ENCODE measurements around the gene FCRLB.
"Not testable (repeated sequence)": the region's sequence is repeated elsewhere in the genome, so short reads cannot be mapped to it uniquely, and the experiment has no call there.

Gene FCRLB

DNA sequence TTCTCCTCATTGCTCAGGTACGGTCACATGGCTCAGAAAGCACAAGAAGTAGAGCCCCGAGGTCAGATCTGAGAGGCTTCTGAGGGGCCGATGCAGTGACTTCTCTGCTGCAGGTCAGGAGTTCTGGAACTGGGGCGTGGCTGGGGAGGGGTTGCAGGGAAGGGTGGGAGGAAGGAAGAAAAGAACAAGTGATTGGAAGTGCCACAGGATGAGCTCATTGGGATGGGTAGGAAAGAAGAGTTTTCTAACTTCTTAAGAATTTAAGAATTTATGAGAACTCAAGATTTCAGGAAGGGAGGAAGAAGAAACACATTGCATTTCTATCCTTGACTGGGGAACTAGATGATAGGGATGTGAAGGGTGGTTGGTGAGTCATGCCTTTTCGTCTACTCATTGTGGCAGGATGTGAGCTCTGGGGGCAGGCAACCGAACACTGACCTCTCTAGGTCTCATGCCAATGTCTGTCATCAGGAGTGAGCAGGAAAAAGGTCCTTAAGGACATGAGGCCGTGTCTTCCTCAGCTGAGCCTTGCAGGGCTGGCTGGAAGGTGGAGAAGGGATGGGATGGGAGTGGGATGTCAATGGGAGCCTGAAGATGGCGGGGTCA lies 497 bp downstream of the FCRLB start:
- no peak for DNase-seq

DNA sequence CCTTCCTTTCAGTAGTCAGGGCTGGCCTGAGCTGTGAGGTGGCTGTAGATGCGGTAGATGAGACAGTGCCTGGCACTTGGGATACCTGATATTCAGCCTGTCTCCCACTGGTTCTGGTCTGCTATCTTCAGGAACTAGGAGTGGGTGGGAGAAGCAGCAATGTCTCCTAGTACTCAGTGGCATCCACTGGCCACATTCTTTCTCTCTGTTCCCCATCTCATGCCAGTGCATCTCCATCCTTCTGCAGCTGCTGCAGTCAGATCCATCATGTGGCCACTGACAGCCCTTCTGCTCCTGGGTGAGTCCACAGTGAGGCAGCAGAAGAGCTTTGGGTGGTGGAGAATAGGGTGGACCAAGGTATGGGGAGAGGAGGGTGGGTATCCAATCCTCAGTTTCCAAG lies 1.1 kb downstream of the FCRLB start:
- no peak for DNase-seq

DNA sequence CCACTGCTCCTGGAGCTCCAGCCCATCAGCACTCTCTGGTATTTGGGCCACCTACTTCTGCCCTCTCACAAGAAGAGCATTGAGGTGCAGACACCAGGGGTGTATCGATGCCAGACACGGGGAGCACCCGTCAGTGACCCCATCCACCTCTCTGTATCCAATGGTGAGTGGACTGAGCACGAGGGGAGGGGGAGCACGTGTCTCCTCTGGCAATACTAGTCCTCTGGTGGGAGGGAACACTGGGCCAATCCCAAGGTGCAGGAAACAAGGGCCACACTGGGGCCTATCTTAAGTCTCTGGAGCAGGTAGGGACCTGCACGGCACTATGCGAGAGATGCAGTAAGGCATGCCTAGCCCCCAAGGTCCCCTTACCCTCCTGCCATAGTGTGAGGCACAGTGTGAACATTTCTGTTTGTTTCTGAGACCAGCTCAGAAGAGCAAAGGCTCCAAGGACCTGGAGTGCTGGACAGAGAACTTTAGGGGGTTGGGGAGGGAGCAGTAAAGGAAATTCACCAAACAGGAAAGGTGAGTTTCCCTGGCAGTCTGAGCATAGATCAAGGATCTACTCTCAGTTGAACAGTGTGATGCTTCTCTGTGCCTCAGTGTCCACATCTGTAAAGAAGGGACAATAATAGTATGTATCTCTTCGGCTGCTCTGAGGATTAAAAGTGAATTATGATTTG lies 2.3 kb downstream of the FCRLB start:
- DNase-seq: no peak

DNA sequence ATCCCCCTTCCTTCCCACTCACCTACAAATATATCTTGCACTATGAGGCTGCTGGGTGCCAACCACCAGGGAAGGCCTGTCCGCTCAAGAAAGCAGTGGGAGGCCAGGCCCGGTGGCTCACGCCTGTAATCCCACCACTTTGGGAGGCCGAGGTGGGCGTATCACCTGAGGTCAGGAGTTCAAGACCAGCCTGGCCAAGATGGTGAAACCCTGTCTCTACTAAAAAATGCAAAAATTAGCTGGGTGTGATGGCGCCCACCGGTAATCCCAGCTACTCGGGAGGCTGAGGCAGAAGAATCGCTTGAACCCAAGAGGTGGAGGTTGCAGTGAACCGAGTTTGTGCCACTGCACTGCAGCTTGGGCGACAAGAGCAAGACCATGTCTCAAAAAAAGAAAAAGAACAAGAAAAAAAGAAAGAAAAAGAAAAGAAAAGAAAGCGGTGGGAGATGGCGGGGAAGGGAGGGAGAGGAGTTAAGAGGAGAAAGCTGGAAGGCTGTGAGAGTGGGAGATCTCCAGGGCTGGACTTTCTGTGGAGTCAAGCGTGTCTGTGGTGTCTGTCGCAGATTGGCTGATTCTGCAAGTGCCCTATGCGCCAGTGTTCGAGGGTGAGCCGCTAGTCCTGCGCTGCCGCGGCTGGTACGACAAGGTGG lies 4.0 kb downstream of the FCRLB start:
- not testable (repeated sequence) for DNase-seq

DNA sequence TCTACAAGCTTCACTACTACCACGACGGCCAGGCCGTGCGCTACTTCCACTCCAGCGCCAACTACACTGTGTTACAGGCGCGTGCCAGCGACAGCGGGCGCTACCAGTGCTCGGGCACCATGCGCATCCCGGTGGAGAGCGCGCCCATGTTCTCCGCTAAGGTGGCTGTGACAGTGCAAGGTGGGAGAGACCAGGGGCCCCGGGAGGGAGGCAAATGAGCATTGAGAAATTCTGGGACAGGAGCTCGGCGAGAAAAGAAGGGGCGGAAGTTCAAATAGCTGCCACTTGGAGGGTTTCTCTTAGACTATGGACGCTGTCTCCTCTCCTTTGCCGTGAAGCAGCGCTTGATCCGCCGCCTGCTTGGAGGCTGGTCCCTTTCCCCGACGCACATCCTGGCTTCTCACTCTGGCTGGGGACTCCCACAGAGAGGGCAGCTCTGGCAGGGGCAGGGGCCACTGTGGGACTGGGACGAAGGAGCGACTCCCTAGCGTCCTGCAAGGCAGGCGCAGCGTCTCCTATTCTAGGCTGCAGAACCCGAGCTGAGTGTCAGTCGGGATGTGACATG lies 4.6 kb downstream of the FCRLB start:
- no peak for DNase-seq

DNA sequence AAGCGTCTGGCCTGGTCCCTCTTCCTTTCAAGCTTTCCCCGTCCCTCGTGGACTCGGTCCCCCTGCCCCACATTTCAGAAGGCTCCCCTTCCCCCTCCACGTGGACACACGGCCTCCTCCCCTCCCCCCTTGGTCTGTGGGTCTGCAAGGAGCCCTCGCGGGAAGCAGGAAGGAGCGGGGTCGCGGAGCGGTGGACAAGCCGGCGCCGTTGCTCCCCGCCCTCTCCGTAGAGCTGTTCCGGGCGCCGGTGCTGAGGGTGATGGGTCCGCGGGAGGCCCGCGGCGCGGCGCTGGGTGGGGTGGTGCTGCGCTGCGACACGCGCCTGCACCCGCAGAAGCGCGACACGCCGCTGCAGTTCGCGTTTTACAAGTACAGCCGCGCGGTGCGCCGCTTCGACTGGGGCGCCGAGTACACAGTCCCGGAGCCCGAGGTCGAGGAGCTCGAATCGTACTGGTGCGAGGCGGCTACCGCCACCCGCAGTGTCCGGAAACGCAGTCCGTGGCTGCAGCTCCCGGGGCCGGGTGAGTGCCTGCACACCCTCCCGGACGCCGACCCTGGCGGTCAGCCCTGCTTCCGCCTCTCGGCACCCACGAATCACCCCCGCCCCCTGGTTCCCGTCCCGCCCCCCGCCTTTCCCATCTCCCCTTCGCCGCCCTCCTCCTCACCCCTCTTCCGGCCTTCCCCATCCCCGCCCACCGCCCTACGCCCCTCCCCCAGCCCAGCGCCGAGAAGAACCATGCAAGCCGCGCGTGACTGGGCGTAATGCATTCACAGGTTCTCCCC lies 5.3 kb downstream of the FCRLB start:
- DNase-seq: peak; percentile 33

DNA sequence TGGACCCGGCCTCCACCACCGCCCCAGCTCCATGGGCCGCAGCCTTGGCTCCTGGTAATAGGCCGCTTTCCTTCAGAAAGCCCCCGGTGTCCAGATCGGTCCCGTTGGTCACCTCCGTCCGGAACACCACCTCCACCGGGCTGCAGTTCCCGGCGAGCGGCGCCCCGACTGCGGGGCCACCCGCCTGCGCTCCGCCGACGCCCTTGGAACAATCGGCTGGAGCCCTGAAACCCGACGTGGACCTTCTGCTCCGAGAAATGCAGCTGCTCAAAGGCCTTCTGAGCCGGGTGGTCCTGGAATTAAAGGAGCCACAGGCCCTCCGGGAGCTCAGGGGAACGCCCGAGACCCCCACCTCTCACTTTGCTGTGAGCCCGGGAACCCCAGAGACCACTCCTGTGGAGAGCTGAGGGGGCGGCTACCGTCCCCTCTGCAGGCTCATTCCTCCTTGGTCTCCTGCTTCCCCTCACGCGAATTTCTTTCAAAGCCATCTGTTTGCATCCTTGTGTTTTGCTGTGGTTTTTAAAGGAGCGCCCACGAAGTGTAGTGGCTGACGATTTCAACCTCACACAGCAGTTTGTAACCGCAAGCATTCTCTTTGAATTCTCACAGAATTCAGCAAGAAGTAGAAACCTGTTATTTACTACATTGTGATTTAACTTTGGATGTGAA lies 6.0 kb downstream of the FCRLB start:
- DNase-seq: no peak

DNA sequence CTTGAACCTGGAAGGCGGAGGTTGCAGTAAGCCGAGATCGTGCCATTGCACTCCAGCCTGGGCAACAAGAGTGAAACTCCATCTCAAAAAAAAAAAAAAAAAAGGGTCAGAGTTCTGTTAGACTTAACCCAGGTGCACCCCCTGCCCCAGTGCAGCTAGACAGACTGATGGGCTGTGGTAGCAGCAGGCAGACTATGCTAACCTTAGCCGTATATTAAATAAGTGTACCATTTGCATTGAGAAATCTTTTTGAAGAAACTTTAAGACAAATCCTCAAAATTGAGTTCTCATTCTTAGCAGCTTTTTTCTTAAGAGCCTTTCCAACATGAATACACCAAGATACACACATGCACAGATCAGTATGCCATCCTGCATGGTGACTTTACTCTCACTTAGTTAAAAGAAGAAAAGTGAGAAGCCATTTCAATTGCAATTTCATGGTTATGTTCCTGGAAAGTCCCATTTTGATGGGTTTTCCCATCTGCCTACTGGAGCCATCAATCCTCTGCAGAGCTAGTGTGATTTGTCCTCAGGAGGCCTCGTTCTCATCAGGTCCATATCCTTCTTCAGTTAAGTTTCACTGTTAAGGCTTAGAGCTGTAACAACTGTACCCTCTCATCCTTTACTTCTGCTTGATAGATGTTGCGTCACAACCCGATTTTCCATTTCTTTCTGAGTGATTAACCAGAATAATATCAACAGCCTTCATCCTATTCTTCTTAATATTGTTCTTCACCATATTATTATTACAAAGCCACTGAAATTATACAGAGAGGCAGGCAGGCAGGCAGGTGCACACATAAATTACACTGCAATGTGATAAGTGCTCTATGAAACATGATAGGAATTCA lies 7.3 kb downstream of the FCRLB start:
- no peak for DNase-seq

DNA sequence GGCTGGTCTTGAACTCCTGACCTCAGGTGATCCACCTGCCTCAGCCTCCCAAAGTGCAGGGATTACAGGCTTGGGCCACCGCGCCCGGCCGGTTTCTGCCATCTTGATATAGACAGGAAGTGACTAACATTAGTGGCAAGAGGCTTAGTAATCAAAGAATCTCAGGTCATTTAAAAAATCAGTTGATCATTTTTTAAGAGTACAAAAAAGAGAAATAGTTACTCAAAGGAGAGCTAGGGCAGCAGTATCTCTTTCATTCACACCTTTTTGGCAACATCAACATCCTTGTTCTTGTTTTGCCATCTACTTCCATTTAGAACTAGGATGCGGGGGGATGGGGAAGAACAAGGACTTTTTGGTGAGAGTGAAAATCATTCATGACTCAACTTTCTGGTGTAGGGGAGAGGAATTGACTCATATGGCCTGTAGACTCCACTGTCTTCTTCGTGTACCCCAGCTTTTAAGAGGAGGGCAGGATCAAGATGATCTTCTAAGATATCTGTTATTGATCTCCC lies 8.8 kb downstream of the FCRLB start:
- no peak for DNase-seq

DNA sequence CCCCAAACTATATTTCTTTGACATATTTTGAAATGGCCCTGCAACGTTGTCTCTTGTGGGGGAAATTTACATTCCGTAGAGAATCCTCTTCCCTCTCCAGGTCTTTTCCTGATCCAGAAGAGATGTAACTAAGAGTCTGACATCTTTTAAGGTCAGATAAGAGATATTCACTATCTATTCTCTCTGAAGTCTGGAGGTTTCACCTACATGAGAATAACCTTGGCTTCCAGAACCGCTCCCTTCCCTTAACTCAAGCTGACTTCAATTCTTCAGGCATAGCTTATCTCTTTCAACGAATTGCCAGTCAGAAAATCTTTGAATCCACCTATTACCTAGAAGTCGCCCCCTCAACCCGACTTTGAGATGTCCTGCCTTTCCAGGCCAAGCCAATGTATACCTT lies 9.9 kb downstream of the FCRLB start:
- DNase-seq: no peak

DNA sequence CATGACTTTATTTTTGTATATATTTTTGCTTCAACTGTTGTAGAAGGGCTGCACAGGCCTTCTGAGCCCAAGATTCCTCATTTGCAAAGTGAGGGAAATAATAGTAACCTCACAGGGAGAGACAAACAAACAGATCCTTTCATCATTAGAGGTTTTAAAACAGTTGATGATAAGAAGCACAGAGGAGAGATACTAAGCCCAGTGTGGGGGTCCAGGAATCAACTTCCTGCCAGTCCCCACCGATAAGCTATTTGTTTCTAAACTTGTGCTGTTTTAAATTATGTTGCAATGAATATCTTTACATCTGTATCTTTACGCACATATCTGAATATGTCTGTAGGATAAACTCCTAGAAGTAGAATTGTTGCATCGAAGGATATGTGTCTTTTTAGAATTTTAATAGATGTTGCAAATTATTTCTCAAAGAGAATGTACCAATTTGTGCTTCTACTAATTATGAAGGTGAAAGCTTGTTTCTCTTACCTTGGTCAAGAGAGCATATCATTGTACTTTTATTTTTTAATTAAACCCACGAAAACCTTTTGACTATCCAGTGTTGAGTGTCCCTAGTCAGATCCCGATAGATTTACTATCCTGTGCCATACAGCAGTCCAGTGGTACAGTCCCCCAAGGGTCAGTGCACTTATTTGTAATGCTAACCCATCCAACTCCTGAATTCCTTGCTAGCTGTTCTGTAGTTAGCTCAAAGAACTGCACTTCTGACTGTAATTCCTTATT lies 10.8 kb downstream of the FCRLB start:
- DNase-seq: no peak

DNA sequence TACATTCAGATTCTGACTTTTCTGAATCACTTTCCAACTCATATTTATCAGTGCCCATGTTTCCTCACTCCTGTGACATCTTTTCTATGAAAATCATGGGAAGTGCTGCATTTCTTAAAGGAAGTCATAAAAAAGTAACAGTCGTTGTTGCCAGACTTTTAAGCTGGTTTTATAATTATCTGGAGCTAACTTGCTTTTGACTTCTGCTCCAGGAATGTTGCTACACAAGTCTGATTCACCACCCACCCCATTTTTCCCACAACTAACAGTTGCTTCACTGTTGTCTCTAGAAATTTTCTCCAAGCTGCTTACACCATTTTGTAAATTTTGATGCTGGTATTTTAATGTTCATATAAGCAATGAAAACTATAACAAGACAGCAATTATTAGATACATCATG lies 12.2 kb downstream of the FCRLB start:
- no peak for DNase-seq

DNA sequence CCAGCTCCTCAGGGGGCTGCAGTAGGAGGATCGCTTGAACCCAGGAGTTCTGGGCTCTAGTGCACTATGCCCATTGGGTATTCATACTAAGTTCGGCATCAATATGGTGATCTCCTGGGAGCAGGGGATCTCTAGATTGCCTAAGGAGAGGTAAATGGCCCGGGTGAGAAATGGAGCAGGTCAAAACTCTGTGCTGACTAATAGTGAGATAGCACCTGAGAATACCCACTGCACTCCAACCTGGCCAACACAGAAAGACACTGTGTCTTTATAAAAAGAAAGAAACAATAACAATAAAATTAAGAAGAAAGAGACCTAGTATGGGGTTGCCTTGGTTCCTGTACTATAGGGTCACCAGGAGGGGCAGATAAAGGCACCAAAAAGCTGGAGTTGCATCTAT lies 14.5 kb downstream of the FCRLB start:
- no peak for DNase-seq

DNA sequence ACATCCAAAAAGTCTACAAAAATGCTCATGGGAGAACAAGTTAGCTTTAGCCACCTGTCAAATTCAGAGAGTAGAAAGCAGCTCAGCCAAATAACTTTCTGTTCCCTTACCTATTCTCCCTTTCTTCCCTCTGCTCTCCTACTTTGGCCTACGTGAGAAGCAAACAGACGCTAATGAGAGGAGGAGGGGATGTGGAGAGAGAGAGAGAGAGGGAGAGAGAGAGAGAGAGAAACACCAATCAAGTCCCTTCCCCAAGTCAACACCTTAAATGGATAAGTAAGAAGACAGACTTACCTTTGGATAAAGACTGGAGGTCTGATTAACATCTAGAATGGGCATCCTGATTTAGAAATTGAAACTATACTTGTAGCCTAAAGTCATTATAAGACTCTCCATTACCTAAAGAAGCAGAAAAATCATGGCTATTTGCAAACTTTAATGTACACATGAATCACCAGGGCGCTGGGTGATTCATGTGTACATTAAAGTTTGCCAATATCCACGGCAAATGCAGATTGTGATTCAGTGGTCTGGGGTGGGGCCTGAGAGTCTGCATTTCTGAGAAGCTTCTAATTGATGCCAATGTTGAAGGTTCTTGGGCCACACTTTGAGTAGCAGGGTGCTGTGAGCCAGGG lies 15.1 kb downstream of the FCRLB start:
- DNase-seq: no peak

DNA sequence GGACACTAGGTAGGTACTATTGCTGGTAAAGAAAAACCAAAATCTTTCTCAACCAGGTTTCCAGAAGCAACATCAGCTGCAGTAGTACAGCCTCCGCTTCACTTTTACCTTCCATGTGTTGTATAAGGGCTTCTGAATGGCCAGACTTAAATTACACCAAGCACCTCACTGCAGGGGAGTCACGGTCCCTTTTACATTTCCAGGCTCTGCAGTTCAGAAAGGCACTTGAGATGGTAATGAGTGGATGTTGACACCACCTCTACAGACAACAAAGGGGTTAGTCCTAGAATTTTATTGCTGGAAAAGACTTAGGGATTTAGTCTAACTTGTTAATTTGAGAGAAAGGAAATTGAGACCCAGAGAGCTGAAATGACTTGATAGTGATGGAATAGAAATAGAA lies 16.3 kb downstream of the FCRLB start:
- no peak for DNase-seq

DNA sequence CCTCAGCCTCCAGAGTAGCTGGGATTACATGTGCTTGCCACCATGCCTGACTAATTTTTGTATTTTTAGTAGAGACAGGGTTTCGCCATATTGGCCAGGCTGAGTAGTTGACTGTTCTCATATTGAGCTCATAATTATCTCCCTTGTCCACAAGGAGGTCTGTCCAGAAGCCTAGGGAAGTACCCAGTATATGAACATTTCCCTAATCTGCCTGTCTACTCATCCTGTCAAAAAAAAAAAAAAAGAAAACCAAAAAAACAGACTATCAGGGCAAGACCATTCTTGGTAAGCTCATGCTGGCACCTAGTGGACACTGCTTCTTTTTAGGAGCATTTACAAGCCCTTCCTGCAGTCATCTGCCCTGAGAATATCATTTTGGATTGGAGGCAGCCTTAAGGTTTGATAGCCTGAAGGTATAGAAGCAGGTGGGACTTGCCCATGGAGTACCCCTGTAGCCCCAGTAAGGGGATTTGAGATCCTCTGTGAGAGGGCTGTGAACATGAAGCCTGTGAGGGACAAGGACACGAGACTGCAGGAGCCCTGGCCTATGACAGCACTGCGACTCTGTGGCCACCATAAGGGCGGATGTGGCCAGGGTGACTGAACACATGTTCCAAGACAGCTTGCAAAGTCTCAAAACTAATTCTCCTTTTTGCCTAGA lies 17.4 kb downstream of the FCRLB start:
- DNase-seq: peak; percentile 17

DNA sequence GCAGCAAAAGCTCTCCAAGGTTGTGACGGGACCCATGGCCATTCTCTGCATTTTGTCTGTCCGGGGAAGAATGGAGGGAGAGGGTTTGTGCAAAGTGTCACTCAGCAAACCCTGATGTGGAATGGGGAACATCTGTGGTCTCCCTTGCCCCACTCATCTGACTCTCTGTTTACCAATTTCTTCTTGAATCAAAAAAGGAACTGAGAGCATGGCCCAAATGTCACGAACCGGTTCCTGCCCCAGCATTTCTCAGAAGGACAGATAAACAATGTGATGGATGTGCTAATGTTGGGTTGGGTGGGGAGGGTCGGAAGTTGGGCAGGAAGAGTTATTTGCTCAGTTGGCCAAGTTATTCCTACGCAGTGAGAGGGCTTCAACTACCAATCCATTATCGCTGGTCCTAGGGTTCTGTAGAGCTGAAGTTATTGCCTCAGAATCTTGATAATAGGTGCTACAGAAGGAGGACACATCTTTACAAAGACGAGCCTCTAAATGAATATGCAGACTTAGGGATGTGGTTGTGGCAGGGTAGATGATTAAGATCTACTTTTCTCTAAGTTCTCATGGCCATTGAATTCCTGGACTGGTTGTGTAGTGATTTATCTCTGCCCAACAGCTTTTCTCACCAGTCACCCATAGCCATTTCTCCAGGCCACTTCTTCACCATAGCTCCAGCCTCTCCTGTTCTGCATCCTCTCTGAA lies 18.7 kb downstream of the FCRLB start:
- no peak for DNase-seq

DNA sequence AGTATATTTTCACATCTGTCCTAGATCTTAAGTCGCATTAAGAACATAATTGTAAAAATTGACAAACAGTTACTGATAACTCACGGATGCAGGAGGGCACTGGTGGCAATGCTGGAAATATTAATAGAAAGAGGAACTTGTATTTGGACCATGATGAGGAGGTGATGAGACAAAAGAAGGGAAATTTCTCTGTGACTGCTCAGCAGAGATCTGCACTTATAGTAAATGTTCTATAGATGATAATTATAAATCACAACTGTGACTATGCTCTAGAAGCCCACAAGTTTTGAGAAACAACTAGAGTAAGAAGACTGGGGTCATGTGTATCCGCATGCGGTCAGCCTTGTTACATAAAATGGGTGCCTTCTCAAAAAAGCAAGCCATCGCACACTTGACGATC lies 19.6 kb downstream of the FCRLB start:
- DNase-seq: no peak

DNA sequence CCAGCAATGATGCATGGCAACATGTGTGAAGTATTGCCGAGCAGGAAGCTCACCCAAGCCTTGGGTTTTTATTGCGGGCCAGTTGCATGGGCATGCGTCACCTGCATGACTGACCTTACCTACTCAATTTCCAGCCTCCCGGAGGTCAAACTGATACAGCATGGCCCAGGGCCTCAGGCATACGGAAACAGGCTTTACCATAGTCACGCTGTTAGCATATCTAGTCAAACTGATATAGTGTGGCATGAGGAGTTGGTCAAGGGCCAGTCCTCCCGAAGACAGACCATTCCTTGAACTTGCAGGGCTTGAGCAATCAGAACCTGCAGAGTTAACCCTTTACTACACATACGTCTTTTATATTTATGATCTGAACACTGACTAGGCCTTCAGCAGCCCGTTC lies 21.9 kb downstream of the FCRLB start:
- DNase-seq: no peak
